Neural cell (in vitro differentiated cells): Measurements from ENCODE around the gene TTLL12. TPM values are rescaled to one million over a fixed set of nuclear protein-coding genes. Genes with fewer than 3 reads are reported as not detected.

Experiments used
- H2AFZ ChIP-seq: fragments of 200-600, 300-800 bp; sonication (generic), shearing (Covaris generic); 2 replicates; pipeline ENCODE4 v1.6.0; 2014; ENCODE audit warnings: low read depth, mild to moderate bottlenecking, antibody characterized with exemption, low read length, moderate library complexity
- H3F3A ChIP-seq: fragments of 200-600 bp; shearing (Covaris generic); 2 replicates; pipeline ENCODE4 v1.6.1; 2016; ENCODE audit warnings: mild to moderate bottlenecking, moderate library complexity, mixed read lengths, antibody characterized with exemption, low read length; ENCODE audit not compliant: insufficient read depth, poor library complexity, severe bottlenecking
- H3K27ac ChIP-seq: fragments of 200-600, 300-800 bp; sonication (generic), shearing (Covaris generic); 2 replicates; pipeline ENCODE4 v1.5.1; 2014; ENCODE audit warnings: mild to moderate bottlenecking, low read length, moderate library complexity
- H3K27me3 ChIP-seq: fragments of 300-800, 200-600 bp; sonication (generic), shearing (Covaris generic); 2 replicates; pipeline ENCODE4 v1.6.0; 2014; ENCODE audit warnings: mild to moderate bottlenecking, low read depth, low read length, moderate library complexity; ENCODE audit not compliant: insufficient read depth
- H3K36me3 ChIP-seq: fragments of 300-800, 200-600 bp; sonication (generic), shearing (Covaris generic); 2 replicates; pipeline ENCODE4 v1.5.1; 2014; ENCODE audit warnings: mild to moderate bottlenecking, antibody characterized with exemption, low read length, moderate library complexity; ENCODE audit not compliant: insufficient read depth
- H3K4me2 ChIP-seq: fragments of 300-800, 200-600 bp; sonication (generic), shearing (Covaris generic); 2 replicates; pipeline ENCODE4 v1.6.0; 2014; ENCODE audit warnings: mild to moderate bottlenecking, low read length
- H3K4me3 ChIP-seq: fragments of 300-800, 200-600 bp; sonication (generic), shearing (Covaris generic); 2 replicates; pipeline ENCODE4 v1.5.1; 2014; ENCODE audit warnings: mild to moderate bottlenecking, low read length, moderate library complexity
- H3K79me2 ChIP-seq: fragments of 200-600 bp; shearing (Covaris generic); replicated peaks from 2 replicates; pipeline ENCODE4 v1.6.0; 2014; ENCODE audit warnings: mild to moderate bottlenecking, low read length, moderate library complexity; ENCODE audit not compliant: insufficient read depth
- H3K9ac ChIP-seq: fragments of 300-800, 200-600 bp; sonication (generic), shearing (Covaris generic); 2 replicates; pipeline ENCODE4 v1.6.1; 2016; ENCODE audit warnings: mild to moderate bottlenecking, low read length, mixed read lengths
- H3K9me2 ChIP-seq: fragments of 200-600 bp; shearing (Covaris generic); 2 replicates; pipeline ENCODE4 v1.6.1; 2016; ENCODE audit warnings: mild to moderate bottlenecking, low read length, mixed read lengths; ENCODE audit not compliant: insufficient read depth
- H3K9me3 ChIP-seq: fragments of 200-600, 300-800 bp; sonication (generic), shearing (Covaris generic); 2 replicates; pipeline ENCODE4 v1.6.1; 2016; ENCODE audit warnings: mild to moderate bottlenecking, mixed run types, low read length, moderate library complexity, mixed read lengths
- H4K20me1 ChIP-seq: fragments of 200-600 bp; shearing (Covaris generic); 2 replicates; pipeline ENCODE4 v1.6.1; 2016; ENCODE audit warnings: mild to moderate bottlenecking, mixed run types; ENCODE audit not compliant: insufficient read depth
- EP300 ChIP-seq: fragments of 450-650 bp; conservative IDR thresholded peaks from 2 replicates; pipeline ENCODE4 v1.6.1; 2014; ENCODE audit warnings: antibody characterized with exemption, mild to moderate bottlenecking, moderate library complexity; ENCODE audit not compliant: poor library complexity, severe bottlenecking
- EZH2 ChIP-seq: fragments of 200-600, 300-800 bp; shearing (Covaris generic), sonication (generic); IDR thresholded peaks from 2 replicates; pipeline ENCODE4 v1.6.1; 2014; ENCODE audit warnings: antibody characterized with exemption, low read length, borderline replicate concordance, mild to moderate bottlenecking; ENCODE audit not compliant: insufficient read depth, poor library complexity, severe bottlenecking
- MXI1 ChIP-seq: fragments of 450-650 bp; conservative IDR thresholded peaks from 2 replicates; pipeline ENCODE4 v1.6.1; 2014; ENCODE audit warnings: antibody characterized with exemption, mild to moderate bottlenecking; ENCODE audit not compliant: poor library complexity, severe bottlenecking
- POLR2AphosphoS5 ChIP-seq: IDR thresholded peaks from 2 replicates; pipeline ENCODE4 v1.6.1; 2012
- RAD21 ChIP-seq: fragments of 450-650 bp; conservative IDR thresholded peaks from 2 replicates; pipeline ENCODE4 v1.6.1; 2014; ENCODE audit warnings: antibody characterized with exemption, mild to moderate bottlenecking, moderate library complexity
- REST ChIP-seq: IDR thresholded peaks from 2 replicates; pipeline ENCODE4 v1.6.1; 2012; ENCODE audit warnings: borderline replicate concordance
- SMC3 ChIP-seq: fragments of 450-650 bp; conservative IDR thresholded peaks from 2 replicates; pipeline ENCODE4 v1.6.1; 2014; ENCODE audit warnings: antibody characterized with exemption, mild to moderate bottlenecking, moderate library complexity; ENCODE audit not compliant: poor library complexity
- TAF1 ChIP-seq: IDR thresholded peaks from 2 replicates; pipeline ENCODE4 v1.6.1; 2012; ENCODE audit warnings: low read depth
- polyA plus RNA-seq: library from polyadenylated mRNA; depleted of rRNA; stranded (reverse); fragments of >200 nt; gene quantifications from 2 replicates; pipeline ENCODE4 v1.2.3, GENCODE V29; 2014
- TF ChIP-seq, protein P1 (sequence below): fragments of 450-650 bp; IDR thresholded peaks from 2 replicates; pipeline ENCODE4 v1.5.1; 2014; ENCODE audit warnings: antibody characterized with exemption, mild to moderate bottlenecking, moderate library complexity; ENCODE audit not compliant: poor library complexity, severe bottlenecking

The TTLL12 gene
- polyA plus RNA-seq, 1 donor from 2014 or later: 22.2 TPM

DNA sequence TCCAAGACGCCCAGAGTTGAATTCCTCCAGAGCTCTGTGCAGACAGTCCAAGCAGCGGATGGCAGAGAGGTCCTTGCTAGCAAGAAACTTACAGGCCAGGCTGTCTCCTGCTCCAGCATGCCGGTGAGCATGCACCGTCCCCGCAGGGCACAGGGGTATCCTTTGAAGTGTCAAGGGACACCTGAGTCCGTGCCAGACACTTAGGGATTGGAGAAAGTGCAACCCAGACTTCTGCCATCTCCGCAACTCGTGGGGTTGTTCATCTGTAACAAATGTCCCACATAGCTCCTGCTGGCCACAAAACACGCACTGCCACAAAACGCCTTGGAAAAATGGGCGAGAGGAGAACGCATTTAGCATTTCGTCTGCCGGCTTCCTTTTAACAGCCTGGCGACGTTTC is 22.3 kb downstream of the TTLL12 start:
- H4K20me1 ChIP-seq: no peaks in the 10 kb centered on the region
- no peak overlapping the region for H3K27ac ChIP-seq
- H3K79me2 ChIP-seq: no peaks in the 10 kb centered on the region
- H3K9me2 ChIP-seq: no peaks in the 10 kb centered on the region
- no peak overlapping the region for H3K9ac ChIP-seq
- H3K4me2 ChIP-seq: no peak overlapping the region
- H3K36me3 ChIP-seq: no peaks in the 10 kb centered on the region
- no peak overlapping the region for H3K4me3 ChIP-seq
- TF ChIP-seq, protein P1, sequence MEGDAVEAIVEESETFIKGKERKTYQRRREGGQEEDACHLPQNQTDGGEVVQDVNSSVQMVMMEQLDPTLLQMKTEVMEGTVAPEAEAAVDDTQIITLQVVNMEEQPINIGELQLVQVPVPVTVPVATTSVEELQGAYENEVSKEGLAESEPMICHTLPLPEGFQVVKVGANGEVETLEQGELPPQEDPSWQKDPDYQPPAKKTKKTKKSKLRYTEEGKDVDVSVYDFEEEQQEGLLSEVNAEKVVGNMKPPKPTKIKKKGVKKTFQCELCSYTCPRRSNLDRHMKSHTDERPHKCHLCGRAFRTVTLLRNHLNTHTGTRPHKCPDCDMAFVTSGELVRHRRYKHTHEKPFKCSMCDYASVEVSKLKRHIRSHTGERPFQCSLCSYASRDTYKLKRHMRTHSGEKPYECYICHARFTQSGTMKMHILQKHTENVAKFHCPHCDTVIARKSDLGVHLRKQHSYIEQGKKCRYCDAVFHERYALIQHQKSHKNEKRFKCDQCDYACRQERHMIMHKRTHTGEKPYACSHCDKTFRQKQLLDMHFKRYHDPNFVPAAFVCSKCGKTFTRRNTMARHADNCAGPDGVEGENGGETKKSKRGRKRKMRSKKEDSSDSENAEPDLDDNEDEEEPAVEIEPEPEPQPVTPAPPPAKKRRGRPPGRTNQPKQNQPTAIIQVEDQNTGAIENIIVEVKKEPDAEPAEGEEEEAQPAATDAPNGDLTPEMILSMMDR: no peak
- TF ChIP-seq EZH2: no peak
- no peak for TF ChIP-seq POLR2AphosphoS5
- no peaks in the 10 kb centered on the region for H3F3A ChIP-seq
- H3K27me3 ChIP-seq: no peaks in the 10 kb centered on the region
- H2AFZ ChIP-seq: no peak overlapping the region
- no peaks in the 10 kb centered on the region for H3K9me3 ChIP-seq

- no peak overlapping the region for H2AFZ ChIP-seq
- H3K27me3 ChIP-seq: no peaks in the 10 kb centered on the region
- H3K4me2 ChIP-seq: no peak overlapping the region
- no peaks in the 10 kb centered on the region for H3K9me2 ChIP-seq
- H3K27ac ChIP-seq: no peak overlapping the region
- no peaks in the 10 kb centered on the region for H3K79me2 ChIP-seq
- H3K4me3 ChIP-seq: no peak overlapping the region
- H3K36me3 ChIP-seq: no peaks in the 10 kb centered on the region
- no peak for TF ChIP-seq EP300
- no peak for TF ChIP-seq RAD21
- no peak for TF ChIP-seq REST
- no peak for TF ChIP-seq POLR2AphosphoS5
- TF ChIP-seq, protein P1: no peak
- no peak for TF ChIP-seq SMC3
- no peak for TF ChIP-seq MXI1
- TF ChIP-seq TAF1: no peak
- TF ChIP-seq EZH2: no peak
- no peaks in the 10 kb centered on the region for H3F3A ChIP-seq
- H3K9me3 ChIP-seq: no peaks in the 10 kb centered on the region
- H3K9ac ChIP-seq: no peak overlapping the region
- no peaks in the 10 kb centered on the region for H4K20me1 ChIP-seq
These were observed 23.6 kb downstream of the TTLL12 start for GRCh38 chr22:43163241-43163795.
